Neural cell (in vitro differentiated cells): ENCODE measurements around the gene FFAR4. TPM values are rescaled to one million over a fixed set of nuclear protein-coding genes. Genes with fewer than 3 reads are reported as not detected.

Source experiments
- H2AFZ ChIP-seq: fragments of 200-600, 300-800 bp; sonication (generic), shearing (Covaris generic); 2 replicates; pipeline ENCODE4 v1.6.0; 2014; ENCODE audit warnings: low read depth, mild to moderate bottlenecking, antibody characterized with exemption, low read length, moderate library complexity
- H3F3A ChIP-seq: fragments of 200-600 bp; shearing (Covaris generic); 2 replicates; pipeline ENCODE4 v1.6.1; 2016; ENCODE audit warnings: mild to moderate bottlenecking, moderate library complexity, mixed read lengths, antibody characterized with exemption, low read length; ENCODE audit not compliant: insufficient read depth, poor library complexity, severe bottlenecking
- H3K27ac ChIP-seq: fragments of 200-600, 300-800 bp; sonication (generic), shearing (Covaris generic); 2 replicates; pipeline ENCODE4 v1.5.1; 2014; ENCODE audit warnings: mild to moderate bottlenecking, low read length, moderate library complexity
- H3K27me3 ChIP-seq: fragments of 300-800, 200-600 bp; sonication (generic), shearing (Covaris generic); 2 replicates; pipeline ENCODE4 v1.6.0; 2014; ENCODE audit warnings: mild to moderate bottlenecking, low read depth, low read length, moderate library complexity; ENCODE audit not compliant: insufficient read depth
- H3K36me3 ChIP-seq: fragments of 300-800, 200-600 bp; sonication (generic), shearing (Covaris generic); 2 replicates; pipeline ENCODE4 v1.5.1; 2014; ENCODE audit warnings: mild to moderate bottlenecking, antibody characterized with exemption, low read length, moderate library complexity; ENCODE audit not compliant: insufficient read depth
- H3K4me2 ChIP-seq: fragments of 300-800, 200-600 bp; sonication (generic), shearing (Covaris generic); 2 replicates; pipeline ENCODE4 v1.6.0; 2014; ENCODE audit warnings: mild to moderate bottlenecking, low read length
- H3K4me3 ChIP-seq: fragments of 300-800, 200-600 bp; sonication (generic), shearing (Covaris generic); 2 replicates; pipeline ENCODE4 v1.5.1; 2014; ENCODE audit warnings: mild to moderate bottlenecking, low read length, moderate library complexity
- H3K79me2 ChIP-seq: fragments of 200-600 bp; shearing (Covaris generic); replicated peaks from 2 replicates; pipeline ENCODE4 v1.6.0; 2014; ENCODE audit warnings: mild to moderate bottlenecking, low read length, moderate library complexity; ENCODE audit not compliant: insufficient read depth
- H3K9ac ChIP-seq: fragments of 300-800, 200-600 bp; sonication (generic), shearing (Covaris generic); 2 replicates; pipeline ENCODE4 v1.6.1; 2016; ENCODE audit warnings: mild to moderate bottlenecking, low read length, mixed read lengths
- H3K9me2 ChIP-seq: fragments of 200-600 bp; shearing (Covaris generic); 2 replicates; pipeline ENCODE4 v1.6.1; 2016; ENCODE audit warnings: mild to moderate bottlenecking, low read length, mixed read lengths; ENCODE audit not compliant: insufficient read depth
- H3K9me3 ChIP-seq: fragments of 200-600, 300-800 bp; sonication (generic), shearing (Covaris generic); 2 replicates; pipeline ENCODE4 v1.6.1; 2016; ENCODE audit warnings: mild to moderate bottlenecking, mixed run types, low read length, moderate library complexity, mixed read lengths
- H4K20me1 ChIP-seq: fragments of 200-600 bp; shearing (Covaris generic); 2 replicates; pipeline ENCODE4 v1.6.1; 2016; ENCODE audit warnings: mild to moderate bottlenecking, mixed run types; ENCODE audit not compliant: insufficient read depth
- EP300 ChIP-seq: fragments of 450-650 bp; conservative IDR thresholded peaks from 2 replicates; pipeline ENCODE4 v1.6.1; 2014; ENCODE audit warnings: antibody characterized with exemption, mild to moderate bottlenecking, moderate library complexity; ENCODE audit not compliant: poor library complexity, severe bottlenecking
- EZH2 ChIP-seq: fragments of 200-600, 300-800 bp; shearing (Covaris generic), sonication (generic); IDR thresholded peaks from 2 replicates; pipeline ENCODE4 v1.6.1; 2014; ENCODE audit warnings: antibody characterized with exemption, low read length, borderline replicate concordance, mild to moderate bottlenecking; ENCODE audit not compliant: insufficient read depth, poor library complexity, severe bottlenecking
- MXI1 ChIP-seq: fragments of 450-650 bp; conservative IDR thresholded peaks from 2 replicates; pipeline ENCODE4 v1.6.1; 2014; ENCODE audit warnings: antibody characterized with exemption, mild to moderate bottlenecking; ENCODE audit not compliant: poor library complexity, severe bottlenecking
- POLR2AphosphoS5 ChIP-seq: IDR thresholded peaks from 2 replicates; pipeline ENCODE4 v1.6.1; 2012
- RAD21 ChIP-seq: fragments of 450-650 bp; conservative IDR thresholded peaks from 2 replicates; pipeline ENCODE4 v1.6.1; 2014; ENCODE audit warnings: antibody characterized with exemption, mild to moderate bottlenecking, moderate library complexity
- SMC3 ChIP-seq: fragments of 450-650 bp; conservative IDR thresholded peaks from 2 replicates; pipeline ENCODE4 v1.6.1; 2014; ENCODE audit warnings: antibody characterized with exemption, mild to moderate bottlenecking, moderate library complexity; ENCODE audit not compliant: poor library complexity
- TAF1 ChIP-seq: IDR thresholded peaks from 2 replicates; pipeline ENCODE4 v1.6.1; 2012; ENCODE audit warnings: low read depth
- polyA plus RNA-seq: library from polyadenylated mRNA; depleted of rRNA; stranded (reverse); fragments of >200 nt; gene quantifications from 2 replicates; pipeline ENCODE4 v1.2.3, GENCODE V29; 2014
- TF ChIP-seq, protein P1 (sequence below): fragments of 450-650 bp; IDR thresholded peaks from 2 replicates; pipeline ENCODE4 v1.5.1; 2014; ENCODE audit warnings: antibody characterized with exemption, mild to moderate bottlenecking, moderate library complexity; ENCODE audit not compliant: poor library complexity, severe bottlenecking
- TF ChIP-seq, protein P2 (sequence below): IDR thresholded peaks from 2 replicates; pipeline ENCODE4 v1.6.1; 2012; ENCODE audit warnings: borderline replicate concordance

The FFAR4 gene
- polyA plus RNA-seq, 1 donor from 2014 or later: not detected

DNA sequence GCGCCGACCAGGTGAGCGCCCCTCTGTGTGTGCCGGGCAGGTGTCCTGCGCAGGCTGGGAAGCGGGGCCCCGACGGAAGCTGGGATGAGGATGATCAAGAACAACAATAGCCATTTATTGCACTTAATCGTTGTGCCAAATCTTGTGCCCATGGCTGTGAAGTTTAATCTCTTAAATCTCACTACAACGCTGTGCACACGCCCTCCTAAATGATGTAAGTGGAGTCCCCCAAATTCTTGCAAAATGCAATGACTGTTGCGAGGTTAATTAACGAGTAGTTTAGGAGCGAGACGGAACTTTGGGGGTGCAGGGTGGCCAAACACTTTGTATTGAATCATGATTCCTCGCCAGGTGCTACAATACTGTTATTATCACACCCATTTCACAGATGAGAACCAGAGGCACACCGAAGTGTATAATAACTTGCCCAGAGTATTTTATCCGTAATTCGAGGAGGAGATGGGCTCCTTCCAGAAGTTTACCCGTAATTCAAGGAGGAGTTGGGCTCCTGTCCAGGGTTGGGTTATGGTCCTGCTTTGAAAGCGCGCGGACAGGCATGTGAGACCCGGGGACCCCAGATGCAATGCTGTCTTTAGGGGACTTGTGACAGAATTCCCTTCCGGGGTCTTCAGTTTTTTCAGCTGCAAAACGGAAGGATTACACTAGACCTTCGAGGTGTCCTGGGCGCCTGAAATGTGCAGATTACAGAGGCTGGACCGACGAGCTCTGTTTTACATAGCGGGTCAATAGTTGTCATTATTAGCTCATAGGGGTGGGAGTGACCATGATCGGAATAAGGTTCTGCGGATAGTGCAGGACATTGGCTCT lies 1.0 kb downstream of the FFAR4 start:
- Histone ChIP-seq H3K4me3 (peak overlapping the region; percentile 73), H3F3A (no peaks in the 10 kb centered on the region), H3K4me2 (no peak overlapping the region), H3K36me3 (no peaks in the 10 kb centered on the region), H3K27ac (no peak overlapping the region), H2AFZ (no peak overlapping the region), H3K9me2 (no peaks in the 10 kb centered on the region), H3K79me2 (no peaks in the 10 kb centered on the region), H3K9ac (peak overlapping the region; percentile 37), H4K20me1 (no peaks in the 10 kb centered on the region), H3K27me3 (peaks cover 67% of the 10 kb centered on the region), H3K9me3 (no peaks in the 10 kb centered on the region)
- TF ChIP-seq, protein P1, sequence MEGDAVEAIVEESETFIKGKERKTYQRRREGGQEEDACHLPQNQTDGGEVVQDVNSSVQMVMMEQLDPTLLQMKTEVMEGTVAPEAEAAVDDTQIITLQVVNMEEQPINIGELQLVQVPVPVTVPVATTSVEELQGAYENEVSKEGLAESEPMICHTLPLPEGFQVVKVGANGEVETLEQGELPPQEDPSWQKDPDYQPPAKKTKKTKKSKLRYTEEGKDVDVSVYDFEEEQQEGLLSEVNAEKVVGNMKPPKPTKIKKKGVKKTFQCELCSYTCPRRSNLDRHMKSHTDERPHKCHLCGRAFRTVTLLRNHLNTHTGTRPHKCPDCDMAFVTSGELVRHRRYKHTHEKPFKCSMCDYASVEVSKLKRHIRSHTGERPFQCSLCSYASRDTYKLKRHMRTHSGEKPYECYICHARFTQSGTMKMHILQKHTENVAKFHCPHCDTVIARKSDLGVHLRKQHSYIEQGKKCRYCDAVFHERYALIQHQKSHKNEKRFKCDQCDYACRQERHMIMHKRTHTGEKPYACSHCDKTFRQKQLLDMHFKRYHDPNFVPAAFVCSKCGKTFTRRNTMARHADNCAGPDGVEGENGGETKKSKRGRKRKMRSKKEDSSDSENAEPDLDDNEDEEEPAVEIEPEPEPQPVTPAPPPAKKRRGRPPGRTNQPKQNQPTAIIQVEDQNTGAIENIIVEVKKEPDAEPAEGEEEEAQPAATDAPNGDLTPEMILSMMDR: no peak
- no peak for TF ChIP-seq SMC3
- TF ChIP-seq EZH2: no peak
- TF ChIP-seq POLR2AphosphoS5: no peak

DNA sequence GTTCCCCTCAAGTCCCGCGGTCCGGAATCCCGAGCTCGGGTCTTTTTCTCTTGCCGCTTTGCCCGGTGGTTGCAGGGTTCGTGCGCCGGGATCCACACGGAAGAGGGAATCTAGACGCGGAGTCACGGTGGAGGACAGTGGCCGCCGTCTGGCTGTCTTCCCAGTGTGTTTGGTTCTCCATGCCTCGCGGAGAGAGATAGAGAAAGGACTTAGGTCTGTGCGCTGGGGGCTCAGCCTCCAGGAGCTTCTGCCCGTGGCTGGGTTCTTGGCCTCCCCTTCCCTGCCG lies 1.6 kb downstream of the FFAR4 start:
- H4K20me1 ChIP-seq: no peaks in the 10 kb centered on the region
- no peak overlapping the region for H3K4me3 ChIP-seq
- H3K9me3 ChIP-seq: no peaks in the 10 kb centered on the region
- H3K9ac ChIP-seq: no peak overlapping the region
- H3K4me2 ChIP-seq: no peak overlapping the region
- H3F3A ChIP-seq: no peaks in the 10 kb centered on the region
- TF ChIP-seq TAF1: no peak
- TF ChIP-seq MXI1: no peak
- no peak for TF ChIP-seq EZH2
- TF ChIP-seq POLR2AphosphoS5: no peak
- TF ChIP-seq, protein P1: no peak
- no peak for TF ChIP-seq EP300
- no peak for TF ChIP-seq RAD21
- no peak for TF ChIP-seq SMC3
- TF ChIP-seq, protein P2, sequence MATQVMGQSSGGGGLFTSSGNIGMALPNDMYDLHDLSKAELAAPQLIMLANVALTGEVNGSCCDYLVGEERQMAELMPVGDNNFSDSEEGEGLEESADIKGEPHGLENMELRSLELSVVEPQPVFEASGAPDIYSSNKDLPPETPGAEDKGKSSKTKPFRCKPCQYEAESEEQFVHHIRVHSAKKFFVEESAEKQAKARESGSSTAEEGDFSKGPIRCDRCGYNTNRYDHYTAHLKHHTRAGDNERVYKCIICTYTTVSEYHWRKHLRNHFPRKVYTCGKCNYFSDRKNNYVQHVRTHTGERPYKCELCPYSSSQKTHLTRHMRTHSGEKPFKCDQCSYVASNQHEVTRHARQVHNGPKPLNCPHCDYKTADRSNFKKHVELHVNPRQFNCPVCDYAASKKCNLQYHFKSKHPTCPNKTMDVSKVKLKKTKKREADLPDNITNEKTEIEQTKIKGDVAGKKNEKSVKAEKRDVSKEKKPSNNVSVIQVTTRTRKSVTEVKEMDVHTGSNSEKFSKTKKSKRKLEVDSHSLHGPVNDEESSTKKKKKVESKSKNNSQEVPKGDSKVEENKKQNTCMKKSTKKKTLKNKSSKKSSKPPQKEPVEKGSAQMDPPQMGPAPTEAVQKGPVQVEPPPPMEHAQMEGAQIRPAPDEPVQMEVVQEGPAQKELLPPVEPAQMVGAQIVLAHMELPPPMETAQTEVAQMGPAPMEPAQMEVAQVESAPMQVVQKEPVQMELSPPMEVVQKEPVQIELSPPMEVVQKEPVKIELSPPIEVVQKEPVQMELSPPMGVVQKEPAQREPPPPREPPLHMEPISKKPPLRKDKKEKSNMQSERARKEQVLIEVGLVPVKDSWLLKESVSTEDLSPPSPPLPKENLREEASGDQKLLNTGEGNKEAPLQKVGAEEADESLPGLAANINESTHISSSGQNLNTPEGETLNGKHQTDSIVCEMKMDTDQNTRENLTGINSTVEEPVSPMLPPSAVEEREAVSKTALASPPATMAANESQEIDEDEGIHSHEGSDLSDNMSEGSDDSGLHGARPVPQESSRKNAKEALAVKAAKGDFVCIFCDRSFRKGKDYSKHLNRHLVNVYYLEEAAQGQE: no peak
- no peak overlapping the region for H3K27ac ChIP-seq
- H3K36me3 ChIP-seq: no peaks in the 10 kb centered on the region
- no peak overlapping the region for H2AFZ ChIP-seq
- no peaks in the 10 kb centered on the region for H3K9me2 ChIP-seq
- H3K27me3 ChIP-seq: peaks cover 67% of the 10 kb centered on the region
- H3K79me2 ChIP-seq: no peaks in the 10 kb centered on the region
